Ovary (tissue), 9 donors: ENCODE measurements around the gene KL. TPM values are rescaled to one million over a fixed set of nuclear protein-coding genes. Genes with fewer than 3 reads are reported as not detected.

ENCODE experiments used
- DNase-seq, 5 donors: peaks; one replicate each; pipeline ENCODE4 v3.0.0-alpha.2; 2019 to 2020
- H3K27ac ChIP-seq, 2 donors: fragments of 200-600 bp; one replicate each; pipeline versions ENCODE4 v1.5.1 to v1.8.0; 2019 to 2022
- H3K27me3 ChIP-seq: fragments of 200-600 bp; one replicate; pipeline ENCODE4 v1.8.0; 2022
- H3K36me3 ChIP-seq: fragments of 200-600 bp; sonication (generic); one replicate; pipeline ENCODE4 v1.5.1; 2019
- H3K4me1 ChIP-seq: one replicate; pipeline ENCODE4 v1.8.1; 2013; ENCODE audit warnings: mild to moderate bottlenecking, moderate library complexity; ENCODE audit not compliant: insufficient read depth
- H3K4me3 ChIP-seq: fragments of 200-600 bp; sonication (generic); one replicate; pipeline ENCODE4 v1.5.1; 2017
- H3K9me3 ChIP-seq, 2 donors: fragments of 200-600 bp in 1 of 2; sonication (generic) in 1 of 2; one replicate each; pipeline versions ENCODE4 v1.5.1 to v1.8.1; 2013 to 2019; ENCODE audit warnings: mild to moderate bottlenecking in 1 of 2, moderate library complexity in 1 of 2
- EP300 ChIP-seq: sonication (generic); formaldehyde crosslinking; IDR thresholded peaks from one replicate; pipeline ENCODE4 v1.6.1; 2017; ENCODE audit warnings: antibody characterized with exemption
- POLR2A ChIP-seq: fragments of 450-650 bp; IDR thresholded peaks from one replicate; pipeline ENCODE4 v1.6.1; 2017; ENCODE audit warnings: antibody characterized with exemption, mild to moderate bottlenecking, moderate library complexity
- WGBS, 3 donors: extraction: QIAGEN DNeasy Blood & Tissue Kit in 1 of 3; methylation state at CpG; one replicate each; pipeline versions ENCODE4 v1.1.5 to v1.1.7; 2013 to 2017; 5-methylcytosine and 5-hydroxymethylcytosine counted together
- intact Hi-C, 4 donors: fragments of 100-400 bp; cut with DNase I; formaldehyde crosslinking; loops; one replicate each; pipeline versions ENCODE4 v1.11.0 to v1.15.1; 2022 to 2023
- polyA plus RNA-seq, 2 donors: library from polyadenylated mRNA; stranded (reverse); fragments of 200-250 nt in 1 of 2; fragments of 350-450 nt in 1 of 2; fragmentation: Illumina TruSeq in 1 of 2; extraction: RNeasy Lipid Tissue Mini Kit (QIAGEN cat#74804) in 1 of 2; gene quantifications; one replicate each; pipeline ENCODE4 v1.2.3, GENCODE V29; 2013 to 2014
- total RNA-seq, 7 donors: library from RNA; depleted of rRNA in 2 of 7; stranded (reverse); fragments of >200 nt in 2 of 7; fragmentation: NEBNext Ultra II Directional in 3 of 7; extraction: Animal tissue kit (Norgen Biotek cat#: 25700) in 3 of 7; gene quantifications; one replicate each; pipeline versions ENCODE4 v1.1.0 to v1.2.4, GENCODE V29; 2016 to 2023
- TF ChIP-seq, protein P1 (sequence below), 3 donors: fragments of 450-650 bp in 2 of 3; fragments of 200-600 bp in 1 of 3; IDR thresholded peaks; one replicate each; pipeline versions ENCODE4 v1.5.1 to v1.8.0; 2016 to 2022; ENCODE audit warnings: antibody characterized with exemption in 3 of 3, mild to moderate bottlenecking in 1 of 3
- donor health status: DM: no; HTN: no; CAD: no; lungs with moderate emphysema.
- donor health status: DM: no; HTN: no; CAD: no.
- donor health status: Bipolar disorder and iron deficiency.
- donor health status: DM: yes; HTN: yes; CAD: no.
- donor health status: DM: no; HTN: no; CAD: no.
- donor health status: DM: yes; HTN: yes; CAD: no.

Gene KL
- total and polyA plus RNA-seq, 9 donors, result 0.24 to 1.3 (median 0.55) TPM

DNA sequence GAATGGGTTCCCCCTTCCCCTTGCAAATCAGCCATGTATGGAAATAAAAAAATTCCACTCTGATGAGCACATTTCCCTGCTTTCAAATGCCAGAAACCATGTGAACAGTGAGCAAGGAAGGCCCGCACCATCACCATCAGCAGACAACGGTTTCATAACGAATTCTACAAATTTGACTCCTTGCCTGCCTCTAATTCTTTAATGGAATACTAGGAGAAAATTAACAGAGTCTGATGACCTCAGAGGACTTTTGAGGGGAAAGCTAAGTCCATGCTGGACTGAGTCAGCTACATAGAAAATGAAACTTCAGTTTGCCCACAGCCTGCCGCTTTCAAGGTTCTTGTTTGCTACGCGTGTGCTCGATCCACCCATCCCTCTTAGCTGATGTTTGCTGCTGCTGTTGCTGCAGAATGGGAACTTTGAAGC lies 46.7 kb upstream of the KL start:
- no peaks in the 10 kb centered on the region for H3K36me3 ChIP-seq
- no peaks in the 10 kb centered on the region for H3K9me3 ChIP-seq
- H3K4me3 ChIP-seq, result peak overlapping the region; percentile 3
- TF ChIP-seq EP300 (no peak), POLR2A (no peak)
- TF ChIP-seq, protein P1, sequence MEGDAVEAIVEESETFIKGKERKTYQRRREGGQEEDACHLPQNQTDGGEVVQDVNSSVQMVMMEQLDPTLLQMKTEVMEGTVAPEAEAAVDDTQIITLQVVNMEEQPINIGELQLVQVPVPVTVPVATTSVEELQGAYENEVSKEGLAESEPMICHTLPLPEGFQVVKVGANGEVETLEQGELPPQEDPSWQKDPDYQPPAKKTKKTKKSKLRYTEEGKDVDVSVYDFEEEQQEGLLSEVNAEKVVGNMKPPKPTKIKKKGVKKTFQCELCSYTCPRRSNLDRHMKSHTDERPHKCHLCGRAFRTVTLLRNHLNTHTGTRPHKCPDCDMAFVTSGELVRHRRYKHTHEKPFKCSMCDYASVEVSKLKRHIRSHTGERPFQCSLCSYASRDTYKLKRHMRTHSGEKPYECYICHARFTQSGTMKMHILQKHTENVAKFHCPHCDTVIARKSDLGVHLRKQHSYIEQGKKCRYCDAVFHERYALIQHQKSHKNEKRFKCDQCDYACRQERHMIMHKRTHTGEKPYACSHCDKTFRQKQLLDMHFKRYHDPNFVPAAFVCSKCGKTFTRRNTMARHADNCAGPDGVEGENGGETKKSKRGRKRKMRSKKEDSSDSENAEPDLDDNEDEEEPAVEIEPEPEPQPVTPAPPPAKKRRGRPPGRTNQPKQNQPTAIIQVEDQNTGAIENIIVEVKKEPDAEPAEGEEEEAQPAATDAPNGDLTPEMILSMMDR (IDR thresholded peaks at IDR 0.05), result no peak
- peak overlapping the region in 1 of 2 donors; percentile 43 for H3K27ac ChIP-seq
- H3K27me3 ChIP-seq, result no peaks in the 10 kb centered on the region
- whole genome bisulfite sequencing, 3 donors, result 6 to 24% (median 7%) methylated on average over 7 of the region's 7 CpGs
- intact Hi-C loops, result no loop called here
- H3K4me1 ChIP-seq, result no peaks in the 10 kb centered on the region
- peak in 2 of 5 donors; percentile 24 for DNase-seq

DNA sequence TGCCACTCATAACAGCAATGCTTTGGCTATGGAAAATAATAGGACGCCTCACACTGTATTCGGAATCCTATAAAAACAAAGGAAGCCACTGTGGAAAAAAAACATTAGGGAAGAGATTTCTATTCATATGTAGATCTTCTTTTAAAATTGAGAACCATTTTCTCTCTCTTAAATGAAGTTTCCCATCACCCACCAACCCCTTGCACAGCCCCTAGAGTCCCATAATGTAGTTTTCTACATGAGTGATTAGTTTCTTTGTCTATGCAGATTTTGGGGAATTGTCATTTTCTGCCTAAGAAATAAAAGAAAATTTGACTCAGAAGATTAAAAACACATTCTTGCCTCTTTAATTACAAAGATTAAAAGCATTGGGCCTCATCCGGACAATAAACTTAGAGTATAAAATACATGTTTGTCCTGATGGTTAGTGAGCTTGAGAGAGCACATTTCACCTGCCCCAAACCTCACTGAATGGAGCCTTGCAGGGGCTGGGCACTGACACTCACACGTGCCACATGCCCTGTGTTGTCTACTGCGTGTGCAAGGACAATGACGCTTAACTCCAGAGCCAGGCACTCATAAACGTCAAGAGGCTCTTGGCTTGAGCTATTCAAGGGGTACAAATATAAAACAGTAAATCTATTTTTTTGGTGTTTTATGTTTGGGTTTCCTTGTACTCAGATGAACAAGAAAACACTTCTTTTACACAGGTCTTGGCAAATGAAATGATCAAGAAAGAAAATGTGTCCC lies 40.0 kb upstream of the KL start:
- 88 to 92% (median 89%) methylated on average over 7 of the region's 7 CpGs for WGBS, 3 donors
- TF ChIP-seq EP300, result no peak

DNA sequence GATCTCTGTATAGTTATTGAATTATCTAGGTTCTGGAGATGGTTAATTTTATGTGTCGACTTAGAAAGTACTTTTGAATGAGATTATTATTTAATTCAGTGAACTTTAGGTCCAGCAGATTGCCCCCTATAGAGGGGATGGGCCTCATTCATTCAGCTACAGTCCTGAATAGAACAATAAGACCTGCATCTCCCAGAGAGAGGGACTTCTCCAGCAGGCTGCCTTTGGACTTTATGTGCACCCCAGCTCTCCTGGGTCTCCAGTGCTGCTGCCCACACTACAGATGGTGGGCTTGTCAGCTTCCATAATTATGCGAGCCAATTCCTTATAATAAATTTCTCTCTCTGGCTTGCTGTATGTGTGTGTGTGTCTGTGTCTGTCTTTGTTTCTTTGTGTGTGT lies 39.3 kb upstream of the KL start:
- Histone ChIP-seq H3K4me3 (no peak overlapping the region), H3K4me1 (no peaks in the 10 kb centered on the region), H3K9me3 (no peaks in the 10 kb centered on the region), H3K36me3 (no peaks in the 10 kb centered on the region), H3K27me3 (no peaks in the 10 kb centered on the region), H3K27ac (no peak overlapping the region)
- DNase-seq, result no peak
- no peak for TF ChIP-seq POLR2A
- TF ChIP-seq EP300, result no peak
- TF ChIP-seq, protein P1 (IDR thresholded peaks at IDR 0.05), result no peak
- intact Hi-C loops, result no loop called here
- 89 to 94% (median 91%) methylated on average over 2 of the region's 2 CpGs for WGBS, 3 donors

More for the DNA sequence above, 40.0 kb upstream of the KL start:
- no peak for DNase-seq
- no peak overlapping the region for H3K27ac ChIP-seq
- no peak overlapping the region for H3K4me3 ChIP-seq
- no peaks in the 10 kb centered on the region for H3K4me1 ChIP-seq
- no peaks in the 10 kb centered on the region for H3K36me3 ChIP-seq
- no peaks in the 10 kb centered on the region for H3K9me3 ChIP-seq
- H3K27me3 ChIP-seq, result no peaks in the 10 kb centered on the region
- intact Hi-C loops, result no loop called here

DNA sequence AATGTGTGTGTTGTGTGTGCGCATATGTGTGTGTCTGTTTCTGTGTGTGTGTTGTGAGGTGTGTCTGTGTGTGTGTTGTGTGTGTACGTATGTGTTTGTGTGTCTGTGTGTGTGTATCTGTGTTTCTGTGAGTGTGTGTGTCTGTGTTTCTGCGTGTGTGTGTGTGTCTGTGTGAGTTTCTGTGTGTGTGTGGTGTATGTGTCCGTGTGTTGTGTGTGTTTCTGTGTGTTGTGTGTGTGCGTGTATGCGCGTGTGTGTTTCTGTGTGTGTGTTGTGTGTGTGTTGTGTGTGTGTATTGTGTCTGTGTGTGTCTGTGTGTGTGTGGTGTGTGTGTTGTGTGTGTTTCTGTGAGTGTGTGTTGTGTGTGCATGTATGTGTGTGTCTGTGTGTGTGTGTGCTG lies 38.9 kb upstream of the KL start:
- Histone ChIP-seq H3K27me3 (no peaks in the 10 kb centered on the region), H3K4me3 (no peak overlapping the region), H3K4me1 (no peaks in the 10 kb centered on the region), H3K36me3 (no peaks in the 10 kb centered on the region), H3K9me3 (no peaks in the 10 kb centered on the region), H3K27ac (no peak overlapping the region)
- intact Hi-C loops, result no loop called here
- TF ChIP-seq POLR2A (no peak), EP300 (no peak)
- TF ChIP-seq, protein P1 (IDR thresholded peaks at IDR 0.05), result no peak
- no peak for DNase-seq
- WGBS, 3 donors, result 77 to 79% (median 79%) methylated on average over 7 of the region's 7 CpGs

DNA sequence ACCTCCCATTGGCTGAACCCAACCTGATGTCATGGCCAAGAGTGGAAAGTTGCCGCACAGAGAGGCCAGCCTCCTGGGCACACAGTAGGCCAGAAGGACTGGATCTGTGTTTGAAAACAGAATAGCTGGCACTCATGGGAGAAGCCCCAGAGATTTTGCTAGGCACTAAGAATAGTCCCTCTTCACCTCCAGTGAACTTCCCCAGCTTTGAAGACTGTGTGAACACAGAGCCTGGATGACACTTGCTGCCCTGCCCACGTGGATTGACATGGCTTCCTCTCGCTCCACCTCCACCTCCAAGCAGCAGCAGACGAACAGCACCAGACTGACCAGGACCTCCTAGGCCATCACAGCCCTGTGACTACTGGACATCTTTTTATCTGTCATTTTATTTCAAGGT lies 37.9 kb upstream of the KL start:
- WGBS, 3 donors, result 85 to 92% (median 89%) methylated on average over 4 of the region's 4 CpGs
- intact Hi-C loops, result no loop called here
- Histone ChIP-seq H3K27me3 (no peaks in the 10 kb centered on the region), H3K4me1 (no peaks in the 10 kb centered on the region), H3K4me3 (no peak overlapping the region), H3K36me3 (no peaks in the 10 kb centered on the region), H3K27ac (no peak overlapping the region), H3K9me3 (no peaks in the 10 kb centered on the region)
- TF ChIP-seq POLR2A, result no peak
- TF ChIP-seq, protein P1 (IDR thresholded peaks at IDR 0.05), result no peak
- TF ChIP-seq EP300, result no peak
- DNase-seq, result no peak
